GM19099 (cell line): ENCODE data around the gene HGFAC.

Experiments used
- POLR2A ChIP-seq: IDR thresholded peaks from 3 replicates; pipeline ENCODE4 v1.6.1; 2011; ENCODE audit warnings: low read depth; ENCODE audit not compliant: insufficient read length; ENCODE audit errors: extremely low read depth

HGFAC gene

DNA sequence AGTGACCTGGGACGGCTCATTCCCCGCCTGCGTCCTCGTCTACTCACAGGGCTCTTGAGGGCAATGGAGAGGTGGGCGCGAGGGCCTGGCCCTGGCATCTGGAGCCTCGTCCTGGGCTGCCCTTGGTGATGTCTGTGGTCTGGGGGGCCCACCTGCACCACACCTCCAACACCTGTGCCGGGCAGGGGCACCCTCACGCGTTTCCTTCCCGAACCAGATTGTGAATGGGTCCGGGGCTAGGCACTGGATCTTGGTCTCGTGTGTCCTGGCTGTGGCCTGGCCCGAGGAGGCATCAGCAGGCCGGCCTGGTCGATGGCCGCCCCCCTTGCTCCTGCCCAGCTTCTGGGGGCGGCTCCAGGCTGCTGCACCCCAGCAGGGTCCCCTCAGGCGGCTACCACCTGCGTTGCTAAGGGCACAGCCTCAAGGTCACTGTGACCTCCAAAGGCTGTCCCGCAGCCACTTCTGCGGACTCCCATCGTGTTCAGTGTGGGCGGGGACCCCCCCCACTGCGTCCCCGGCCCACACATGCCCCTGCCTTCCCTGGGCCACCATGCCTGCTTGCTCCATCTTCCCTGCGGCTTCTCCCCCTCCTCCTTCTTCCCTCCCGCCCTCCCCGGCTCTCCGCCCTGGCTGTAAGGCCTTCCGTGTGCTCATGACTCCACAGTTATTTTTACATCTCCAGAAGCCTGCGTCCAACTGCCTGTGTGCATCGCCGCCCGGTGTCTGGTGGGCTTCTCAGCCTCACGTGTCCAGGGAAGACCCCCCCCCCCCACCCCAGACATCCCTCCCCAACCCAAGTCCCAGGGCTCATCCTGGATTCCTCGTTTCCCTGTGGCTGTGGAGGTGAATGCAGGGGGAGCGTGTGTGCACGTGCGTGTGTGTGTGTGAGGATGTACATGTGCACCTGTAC is 25.2 kb downstream of the HGFAC start:
- TF ChIP-seq POLR2A, result no peak

- TF ChIP-seq POLR2A, result no peak
Observed at GRCh38 chr4:3467601-3468031, 25.8 kb downstream of the HGFAC start.

DNA sequence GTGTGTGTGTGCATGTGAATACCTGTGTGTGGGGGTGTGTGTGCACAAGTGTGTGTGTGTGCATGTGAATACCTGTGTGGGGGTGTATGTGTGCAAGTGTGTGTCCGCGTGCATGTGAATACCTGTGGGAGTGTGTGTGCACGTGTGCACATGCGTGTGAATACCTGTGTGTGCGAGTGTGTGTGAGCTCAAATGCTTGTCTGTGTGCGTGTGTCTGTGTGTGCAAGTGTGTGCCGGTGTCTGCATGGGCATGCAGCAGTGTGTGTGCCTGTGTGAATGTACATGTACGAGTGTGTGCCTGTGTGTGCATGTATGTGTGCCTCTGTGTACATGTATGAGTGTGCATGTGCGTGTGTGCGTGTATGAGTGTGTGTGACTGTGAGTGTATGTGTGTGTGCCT is 26.4 kb downstream of the HGFAC start:
- TF ChIP-seq POLR2A, result no peak

GRCh38 chr4:3468804-3469203 is 27.0 kb downstream of the HGFAC start:
- TF ChIP-seq POLR2A, result no peak

DNA sequence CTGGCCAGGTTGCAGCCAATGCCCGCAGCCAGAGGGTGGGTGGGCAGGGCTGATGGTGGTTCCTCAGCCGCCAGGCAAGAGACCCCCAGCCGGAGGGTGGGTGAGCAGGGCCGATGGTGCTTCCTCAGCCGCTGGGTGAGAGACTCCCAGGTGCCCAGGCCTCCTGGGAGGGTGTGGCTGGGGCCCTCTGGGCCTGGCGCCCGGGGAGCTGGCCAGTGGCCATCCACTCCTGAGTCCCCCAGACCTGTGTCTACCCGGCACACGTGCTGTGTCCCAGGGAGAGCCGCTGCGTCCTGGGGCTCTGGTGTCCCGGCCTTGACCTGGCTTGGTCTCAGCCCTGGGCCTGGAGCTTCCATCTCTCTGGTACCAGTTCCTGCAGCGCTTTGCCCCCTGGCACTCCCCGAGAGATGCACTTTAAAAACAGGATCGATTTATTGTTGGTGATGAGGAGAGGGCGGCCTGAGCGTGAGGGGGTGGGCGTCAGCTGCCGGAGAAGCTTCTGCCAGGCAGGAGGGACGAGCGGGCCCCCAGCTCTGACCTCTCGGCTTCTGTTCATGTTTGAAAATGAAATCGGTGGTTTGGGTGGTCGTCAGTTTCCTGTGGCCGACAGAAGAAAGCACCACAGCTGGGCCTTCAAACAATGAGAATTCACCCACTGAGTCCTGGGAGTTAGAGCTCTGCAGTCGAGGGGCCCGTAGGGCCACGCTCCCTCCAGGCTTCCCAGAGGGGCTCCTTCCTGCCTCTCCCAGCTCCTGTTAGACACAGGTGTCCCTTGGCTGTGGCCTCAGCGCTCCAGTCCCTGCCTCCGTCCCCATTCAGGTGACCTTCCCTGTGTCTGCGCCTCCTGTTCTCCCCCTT is 27.8 kb downstream of the HGFAC start:
- no peak for TF ChIP-seq POLR2A

- TF ChIP-seq POLR2A, result no peak
Observed at GRCh38 chr4:3470244-3471097, 28.7 kb downstream of the HGFAC start.

- TF ChIP-seq POLR2A, result no peak
Observed at GRCh38 chr4:3471098-3471760, 29.5 kb downstream of the HGFAC start.

DNA sequence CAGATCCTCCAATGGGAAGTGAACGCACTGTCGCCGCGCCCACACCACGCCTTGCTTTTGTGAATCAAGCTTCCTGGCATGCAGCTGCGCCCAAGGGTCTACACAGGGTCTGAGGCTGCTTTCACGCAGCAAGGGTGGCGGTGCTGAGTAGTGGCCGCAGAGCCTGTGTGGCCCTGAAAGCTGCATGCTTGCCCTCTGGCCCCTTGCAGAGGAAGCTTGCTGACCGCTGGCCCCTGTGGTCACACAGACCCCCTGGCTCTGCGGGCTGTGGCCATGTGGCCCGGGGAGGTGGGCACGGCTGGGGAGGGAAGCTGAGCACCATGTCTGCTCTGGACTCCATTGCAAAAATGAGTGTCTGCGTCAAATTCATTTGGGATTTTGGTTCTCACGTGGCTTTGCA is 30.1 kb downstream of the HGFAC start:
- TF ChIP-seq POLR2A, result no peak

DNA sequence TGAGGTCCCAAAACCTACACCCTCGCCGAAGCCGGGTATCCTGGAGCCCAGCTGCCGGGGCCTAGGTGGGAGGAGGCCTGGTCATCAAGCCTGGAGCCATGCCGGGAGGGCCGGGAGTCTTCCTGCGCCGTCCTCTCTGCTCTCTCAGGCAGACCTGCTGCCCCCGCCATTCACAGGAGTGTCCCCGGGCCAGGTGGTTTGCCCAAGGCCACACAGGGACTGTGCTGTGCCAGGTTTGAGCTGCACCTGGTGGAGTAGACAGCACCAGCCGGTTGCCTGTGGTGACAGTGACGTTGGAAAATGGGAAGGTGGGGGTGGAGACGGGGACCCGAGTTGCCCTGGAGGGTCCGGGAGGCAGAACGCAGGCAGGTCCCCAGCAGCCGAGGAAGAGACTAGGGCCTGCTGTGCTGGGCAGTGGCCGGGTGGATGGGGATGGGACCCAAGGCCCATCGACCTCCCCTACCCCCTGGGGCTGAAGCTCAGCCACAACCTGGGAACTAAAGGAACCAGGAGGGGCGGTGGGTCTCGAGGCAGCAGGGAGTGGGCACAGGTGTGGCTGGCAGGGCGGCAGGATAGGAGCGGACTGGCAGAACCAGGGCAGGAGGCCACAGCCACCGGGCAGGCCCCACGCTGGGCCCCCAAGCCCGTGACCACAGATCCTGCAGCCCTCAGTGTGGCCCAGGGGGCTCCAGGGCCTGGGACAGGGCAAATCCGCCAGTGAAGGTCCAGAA is 30.8 kb downstream of the HGFAC start:
- no peak for TF ChIP-seq POLR2A

DNA sequence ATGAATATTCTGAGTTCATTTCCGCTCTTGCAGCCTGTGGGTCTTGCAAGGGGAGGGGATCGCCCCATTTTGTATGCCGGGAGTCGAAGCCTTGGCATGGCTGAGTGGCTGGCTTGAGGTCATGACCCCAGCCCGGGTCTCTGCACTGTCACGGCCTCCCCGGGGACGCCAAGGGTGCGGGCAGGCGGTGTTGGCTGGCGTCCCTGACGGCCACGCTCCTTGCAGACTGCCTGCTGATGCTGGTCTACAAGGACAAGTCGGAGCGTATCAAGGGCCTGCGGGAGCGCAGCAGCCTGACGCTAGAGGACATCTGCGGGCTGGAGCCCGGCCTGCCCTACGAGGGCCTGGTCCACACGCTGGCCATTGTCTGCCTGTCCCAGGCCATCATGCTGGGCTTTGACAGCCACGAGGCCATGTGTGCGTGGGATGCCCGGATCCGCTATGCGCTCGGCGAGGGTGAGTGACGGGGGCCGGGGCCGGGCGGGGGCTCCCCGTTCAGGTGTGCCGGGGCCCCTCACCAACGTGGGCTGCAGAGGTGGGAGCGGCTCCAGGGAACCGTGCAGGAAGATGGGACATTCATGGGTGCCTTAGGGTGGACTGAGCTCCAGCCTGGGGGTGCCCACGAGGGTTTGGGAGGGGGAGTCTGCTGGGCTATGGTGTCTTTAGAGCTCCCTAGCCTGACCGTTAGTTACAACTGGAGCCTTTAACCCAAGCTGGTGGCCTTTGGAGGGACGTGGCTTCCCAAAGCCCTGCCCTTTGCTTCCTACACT is 31.6 kb downstream of the HGFAC start:
- TF ChIP-seq POLR2A, result no peak

DNA sequence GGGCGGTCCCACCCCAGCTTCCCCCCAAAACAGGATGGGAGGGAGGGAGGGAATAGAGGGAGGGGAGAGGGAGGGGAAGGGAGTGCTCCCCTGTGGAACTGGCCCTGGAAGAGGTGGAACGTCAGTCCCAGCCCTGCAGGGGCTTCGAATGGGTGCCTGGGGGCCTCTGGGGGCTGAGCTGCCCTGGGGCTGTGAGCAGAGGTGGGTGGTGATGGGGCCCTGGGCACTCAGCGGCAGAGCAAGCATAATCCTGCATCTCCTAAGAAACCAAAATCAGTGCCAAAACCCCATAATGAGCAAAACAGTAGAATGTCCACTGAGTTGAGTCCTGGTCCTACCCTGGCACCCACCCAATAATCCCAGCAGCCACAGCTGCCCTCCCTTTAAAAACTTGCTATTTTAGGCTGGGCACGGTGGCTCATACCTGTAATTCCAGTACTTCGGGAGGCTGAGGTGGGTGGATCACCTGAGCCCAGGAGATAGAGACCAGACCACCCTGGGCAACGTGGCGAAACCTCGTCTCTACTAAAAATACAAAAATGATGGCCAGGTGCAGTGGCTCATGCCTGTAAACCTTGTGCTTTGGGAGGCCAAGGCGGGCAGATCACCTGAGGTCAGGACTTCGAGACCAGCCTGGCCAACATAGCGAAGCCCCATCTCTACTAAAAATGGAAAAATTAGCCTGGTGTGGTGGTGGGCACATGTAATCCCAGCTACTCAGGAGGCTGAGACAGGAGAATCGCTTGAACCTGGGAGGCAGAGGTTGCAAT is 32.4 kb downstream of the HGFAC start:
- no peak for TF ChIP-seq POLR2A

GRCh38 chr4:3475041-3475712 is 33.4 kb downstream of the HGFAC start:
- no peak for TF ChIP-seq POLR2A
